Myocyte (in vitro differentiated cells): ENCODE data around the gene IFIT3. TPM values are rescaled to one million over a fixed set of nuclear protein-coding genes. Genes with fewer than 3 reads are reported as not detected.
A peak's percentile ranks its signal among the peaks of the same experiment; 100 is the strongest.
"Not testable (repeated sequence)": the region's sequence is repeated elsewhere in the genome, so short reads cannot be mapped to it uniquely, and the experiment has no call there.

Source experiments
- DNase-seq: peaks from one replicate; pipeline ENCODE4 v3.0.0-alpha.2; 2012; ENCODE audit warnings: low read depth
- total RNA-seq: library from RNA; depleted of rRNA; stranded (reverse); fragments of >200 nt; gene quantifications from 2 replicates; pipeline ENCODE4 v1.2.3, GENCODE V29; 2014

Gene IFIT3
- total RNA-seq, 1 donor from 2014 or later: 21.8 TPM

DNA sequence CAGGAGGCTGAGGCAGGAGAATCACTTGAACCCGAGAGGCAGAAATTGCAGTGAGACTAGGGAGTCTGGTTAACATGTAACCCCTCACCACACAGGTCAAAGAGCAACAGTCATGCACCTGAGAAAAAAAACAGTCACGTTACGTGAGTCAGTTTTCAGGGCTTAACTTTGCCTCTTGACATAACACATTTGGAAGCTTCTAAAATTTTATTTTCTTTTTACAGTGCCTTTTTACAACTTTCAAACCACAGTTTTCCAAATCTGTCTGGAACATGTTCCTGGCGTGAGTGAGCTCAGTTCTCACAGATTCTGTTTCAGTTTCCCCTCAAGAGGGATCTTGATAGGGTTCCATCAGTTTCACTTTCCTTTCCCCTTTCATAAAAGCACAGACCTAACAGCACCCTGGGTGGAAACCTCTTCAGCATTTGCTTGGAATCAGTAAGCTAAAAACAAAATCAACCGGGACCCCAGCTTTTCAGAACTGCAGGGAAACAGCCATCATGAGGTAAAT lies 4.4 kb downstream of the IFIT3 start:
- peak; percentile 60 for DNase-seq

DNA sequence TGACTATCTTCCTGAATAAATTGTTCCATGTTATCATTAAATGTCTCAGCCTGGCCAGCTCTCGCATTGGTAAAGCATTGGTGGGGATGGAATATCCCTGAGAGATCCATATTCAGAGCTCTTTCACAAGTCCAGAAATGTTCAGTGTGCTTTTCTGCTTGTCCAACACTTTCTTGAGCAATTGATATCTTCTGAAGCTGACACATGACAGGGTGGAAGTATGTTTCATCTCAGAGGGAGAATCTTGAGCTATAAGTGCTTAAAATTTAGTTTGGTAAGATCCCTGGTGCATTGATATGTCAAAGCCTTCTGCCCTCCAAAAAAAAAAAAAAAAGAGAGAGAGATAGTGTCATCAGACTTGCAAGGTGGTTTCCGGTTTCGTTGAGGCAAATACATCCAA lies 7.4 kb downstream of the IFIT3 start:
- DNase-seq: no peak

DNA sequence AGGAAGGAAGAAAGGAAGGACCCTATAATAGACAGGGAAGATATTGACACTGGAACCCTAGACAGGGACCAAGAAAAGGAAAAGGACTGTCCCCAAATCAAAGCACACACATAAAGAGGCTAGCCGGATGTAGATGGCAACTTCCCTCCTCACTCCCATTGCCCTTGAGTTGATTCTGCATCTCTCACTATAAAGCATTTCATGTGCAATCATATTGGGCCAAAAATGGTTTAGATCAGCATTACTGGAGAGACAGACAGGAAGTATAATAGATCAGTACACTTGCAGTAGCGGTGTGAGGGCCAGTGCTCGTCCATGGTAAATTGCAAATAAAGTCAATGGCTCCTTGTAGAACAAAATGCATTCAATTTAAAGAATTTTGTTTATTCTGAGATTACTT lies 8.4 kb downstream of the IFIT3 start:
- no peak for DNase-seq

DNA sequence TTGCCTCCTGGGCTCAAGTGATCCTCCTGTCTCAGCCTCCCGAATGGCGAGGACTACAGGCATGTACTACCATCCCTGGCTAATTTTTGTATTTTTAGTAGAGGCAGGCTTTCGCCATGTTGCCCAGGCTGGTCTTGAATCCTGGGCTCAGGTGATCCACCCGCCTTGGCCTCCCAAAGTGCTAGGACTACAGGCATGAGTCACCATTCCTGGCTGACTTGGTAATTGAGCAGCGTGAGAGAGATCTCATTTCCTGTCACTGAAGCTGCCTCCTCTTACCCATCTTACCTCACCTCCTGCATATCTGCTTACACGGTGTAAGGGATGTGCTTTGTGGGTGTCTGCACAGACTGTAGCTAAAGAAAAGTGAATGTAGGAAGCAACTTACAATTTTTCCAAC lies 9.7 kb downstream of the IFIT3 start:
- DNase-seq: peak; percentile 27

DNA sequence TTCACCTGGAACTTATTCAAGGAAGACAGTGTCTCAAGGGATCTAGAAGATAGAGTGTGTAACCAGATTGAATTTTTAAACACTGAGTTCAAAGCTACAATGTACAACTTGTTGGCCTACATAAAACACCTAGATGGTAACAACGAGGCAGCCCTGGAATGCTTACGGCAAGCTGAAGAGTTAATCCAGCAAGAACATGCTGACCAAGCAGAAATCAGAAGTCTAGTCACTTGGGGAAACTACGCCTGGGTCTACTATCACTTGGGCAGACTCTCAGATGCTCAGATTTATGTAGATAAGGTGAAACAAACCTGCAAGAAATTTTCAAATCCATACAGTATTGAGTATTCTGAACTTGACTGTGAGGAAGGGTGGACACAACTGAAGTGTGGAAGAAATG lies 10.9 kb downstream of the IFIT3 start:
- DNase-seq: no peak

DNA sequence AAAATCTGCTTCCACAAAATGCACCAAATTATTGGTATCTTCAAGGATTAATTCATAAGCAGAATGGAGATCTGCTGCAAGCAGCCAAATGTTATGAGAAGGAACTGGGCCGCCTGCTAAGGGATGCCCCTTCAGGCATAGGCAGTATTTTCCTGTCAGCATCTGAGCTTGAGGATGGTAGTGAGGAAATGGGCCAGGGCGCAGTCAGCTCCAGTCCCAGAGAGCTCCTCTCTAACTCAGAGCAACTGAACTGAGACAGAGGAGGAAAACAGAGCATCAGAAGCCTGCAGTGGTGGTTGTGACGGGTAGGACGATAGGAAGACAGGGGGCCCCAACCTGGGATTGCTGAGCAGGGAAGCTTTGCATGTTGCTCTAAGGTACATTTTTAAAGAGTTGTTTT lies 12.1 kb downstream of the IFIT3 start:
- no peak for DNase-seq

DNA sequence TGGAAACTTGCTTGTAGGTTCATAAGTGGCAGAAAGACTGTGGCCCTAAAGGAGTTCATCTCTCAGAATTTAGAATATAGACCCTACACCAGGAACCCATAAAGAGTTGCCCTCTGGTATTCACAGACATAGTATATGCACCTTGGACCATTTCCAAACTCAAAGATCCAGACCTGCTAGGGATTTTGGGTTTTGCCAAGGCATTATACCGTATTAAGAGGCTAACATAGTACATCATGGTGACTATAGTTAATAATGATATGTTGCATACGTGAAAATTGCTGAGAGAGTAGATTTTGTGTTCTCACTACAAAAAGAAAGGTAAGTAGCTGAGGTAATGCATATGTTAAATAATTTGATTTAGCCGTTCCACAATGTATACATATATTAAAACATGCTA lies 13.9 kb downstream of the IFIT3 start:
- no peak for DNase-seq

DNA sequence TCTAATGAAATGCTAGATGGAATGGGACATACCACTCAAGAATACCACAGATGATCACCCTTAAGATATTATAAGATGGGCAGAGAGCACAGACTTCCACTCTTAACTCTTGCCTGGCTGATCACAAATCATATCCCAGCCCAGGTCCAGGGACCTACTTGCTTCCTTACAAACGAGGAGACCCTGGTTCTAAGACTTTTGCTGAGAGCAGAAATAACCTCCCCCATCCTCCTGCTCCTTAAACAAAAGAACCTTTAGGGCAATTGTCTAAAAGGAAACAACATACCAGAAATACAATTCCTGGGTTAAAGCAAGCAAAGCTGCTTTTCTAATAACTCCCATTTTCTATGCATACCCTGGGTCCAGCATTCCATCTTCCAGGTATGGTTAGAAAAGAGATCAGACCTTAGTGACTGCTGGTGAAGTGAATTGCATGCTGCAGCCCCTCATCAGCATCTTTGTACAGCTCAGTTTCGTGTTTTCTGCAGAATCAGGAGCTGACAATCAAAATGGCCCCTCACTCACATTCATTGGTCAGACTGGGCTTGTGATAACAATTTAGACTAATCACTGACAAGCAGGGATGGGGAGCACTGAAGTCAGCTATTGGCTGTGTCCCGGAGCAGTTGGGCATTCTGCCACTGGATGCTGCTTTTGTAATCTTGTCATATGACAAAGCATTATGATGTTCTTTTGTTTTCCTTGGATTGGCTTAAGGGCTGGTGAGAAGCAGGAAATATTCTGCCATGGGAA lies 14.6 kb downstream of the IFIT3 start:
- DNase-seq: peak; percentile 77

DNA sequence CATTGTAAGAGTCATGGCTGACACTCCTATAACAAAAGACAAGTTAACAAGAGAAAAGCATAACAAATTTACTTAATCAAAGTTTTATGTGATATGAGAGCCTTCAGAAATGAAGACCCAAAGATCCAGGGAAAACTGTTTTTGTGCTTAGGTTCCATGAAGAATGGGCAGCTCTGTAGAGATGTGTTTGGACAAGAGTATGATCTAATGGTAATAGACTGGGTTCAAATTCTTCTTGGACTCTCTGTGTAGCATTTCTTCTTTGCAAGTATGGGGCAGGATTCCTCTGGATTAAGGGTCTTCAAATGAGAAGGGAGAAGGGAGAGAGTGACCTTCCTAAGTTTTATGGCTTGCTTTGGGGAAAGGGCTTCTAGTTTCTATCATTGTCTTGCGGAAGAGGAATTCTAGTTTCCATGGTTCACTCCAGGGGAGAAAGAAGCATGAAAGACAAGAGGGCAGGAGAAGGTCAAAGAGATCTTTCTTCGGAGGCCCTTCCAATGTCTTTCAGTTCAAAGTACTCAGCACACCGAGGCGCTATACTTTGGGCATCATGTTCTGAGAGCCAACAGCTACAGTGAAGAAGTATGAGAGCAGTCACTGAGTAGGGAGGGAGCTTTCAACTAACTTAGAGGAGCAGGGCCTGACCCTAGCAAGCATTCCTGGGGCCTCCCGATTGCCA lies 15.4 kb downstream of the IFIT3 start:
- no peak for DNase-seq

DNA sequence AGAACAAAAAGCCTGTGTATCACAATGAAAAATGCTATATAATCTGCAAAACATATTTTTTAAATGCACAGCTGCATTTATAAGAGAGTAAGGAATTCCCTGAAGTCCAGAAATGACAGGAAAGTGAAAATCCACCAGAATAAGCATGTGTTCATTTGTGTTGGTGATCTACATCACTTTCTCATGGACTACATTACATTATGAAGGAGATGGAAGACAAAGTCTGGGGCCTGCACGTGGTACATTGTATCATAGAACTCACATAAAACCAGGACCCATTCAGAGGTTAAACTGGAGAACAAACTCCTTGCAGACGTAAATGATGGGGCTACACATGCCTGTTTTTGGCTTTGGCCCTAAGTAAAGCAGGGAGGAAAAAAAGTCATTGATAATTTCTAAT lies 16.4 kb downstream of the IFIT3 start:
- no peak for DNase-seq

DNA sequence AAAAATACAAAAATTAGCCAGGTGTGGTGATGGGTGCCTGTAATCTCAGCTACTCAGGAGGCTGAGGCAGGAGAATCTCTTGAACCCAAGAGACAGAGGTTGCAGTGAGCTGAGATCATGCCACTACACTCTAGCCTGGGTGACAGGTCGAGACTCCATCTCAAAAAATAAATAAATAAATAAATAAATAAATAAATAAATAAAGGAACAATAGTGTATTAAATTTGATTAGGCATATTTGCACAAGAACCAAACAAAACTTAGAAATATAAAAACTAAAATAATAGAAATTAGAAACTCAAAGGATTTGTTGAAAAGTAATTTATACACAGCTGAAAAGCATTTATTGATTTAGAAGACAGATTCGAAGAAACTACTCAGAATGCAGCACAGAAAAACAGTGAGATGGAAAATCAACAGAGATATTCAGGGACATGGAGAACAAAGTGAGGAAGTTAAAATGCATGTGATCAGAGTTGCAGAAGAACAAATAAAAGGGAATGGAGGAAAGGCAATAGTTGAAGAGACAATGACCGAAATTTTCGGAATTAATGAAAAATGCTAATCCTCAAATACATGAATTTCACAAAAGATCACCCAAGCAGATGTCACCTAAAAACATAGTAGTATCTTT lies 17.7 kb downstream of the IFIT3 start:
- DNase-seq: no peak

DNA sequence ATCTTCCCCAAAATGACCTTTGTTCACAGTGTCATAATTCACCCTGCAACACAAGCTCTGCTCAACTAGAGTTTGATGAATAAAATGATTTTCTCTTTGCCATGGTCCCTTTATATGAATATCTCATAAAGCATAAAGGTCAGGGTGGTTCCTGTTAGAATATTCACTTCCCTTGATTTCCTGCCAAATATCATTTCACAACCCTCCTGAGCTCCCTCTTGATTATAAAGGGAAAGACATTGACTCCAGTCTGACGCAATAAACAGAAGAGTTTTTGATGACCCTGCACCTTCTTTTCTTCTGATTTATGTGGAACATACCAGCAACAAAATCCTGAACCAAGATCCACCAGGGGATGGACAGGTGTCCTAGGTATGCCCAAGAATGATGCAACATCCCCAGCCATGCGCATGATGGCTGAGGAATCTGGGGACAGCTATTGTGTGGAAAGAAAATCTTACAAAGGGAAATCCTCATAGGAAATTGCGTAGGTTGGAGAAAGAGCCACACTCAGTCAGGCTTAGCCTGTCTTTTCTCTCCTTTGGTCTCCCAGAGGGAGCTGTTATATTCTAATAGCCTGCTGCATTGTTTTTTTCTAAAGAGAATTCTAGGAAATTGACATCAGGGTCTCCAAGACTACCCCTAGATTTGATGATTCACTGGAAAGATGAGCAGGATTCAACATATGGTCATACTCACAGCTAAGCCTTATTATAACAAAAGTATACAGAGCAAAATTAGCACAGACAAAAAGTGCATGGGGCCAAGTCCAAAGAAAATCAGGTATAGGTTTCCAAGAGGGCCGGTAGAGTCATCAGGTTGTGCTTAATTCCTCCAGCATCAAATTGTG lies 18.8 kb downstream of the IFIT3 start:
- peak; percentile 24 for DNase-seq

DNA sequence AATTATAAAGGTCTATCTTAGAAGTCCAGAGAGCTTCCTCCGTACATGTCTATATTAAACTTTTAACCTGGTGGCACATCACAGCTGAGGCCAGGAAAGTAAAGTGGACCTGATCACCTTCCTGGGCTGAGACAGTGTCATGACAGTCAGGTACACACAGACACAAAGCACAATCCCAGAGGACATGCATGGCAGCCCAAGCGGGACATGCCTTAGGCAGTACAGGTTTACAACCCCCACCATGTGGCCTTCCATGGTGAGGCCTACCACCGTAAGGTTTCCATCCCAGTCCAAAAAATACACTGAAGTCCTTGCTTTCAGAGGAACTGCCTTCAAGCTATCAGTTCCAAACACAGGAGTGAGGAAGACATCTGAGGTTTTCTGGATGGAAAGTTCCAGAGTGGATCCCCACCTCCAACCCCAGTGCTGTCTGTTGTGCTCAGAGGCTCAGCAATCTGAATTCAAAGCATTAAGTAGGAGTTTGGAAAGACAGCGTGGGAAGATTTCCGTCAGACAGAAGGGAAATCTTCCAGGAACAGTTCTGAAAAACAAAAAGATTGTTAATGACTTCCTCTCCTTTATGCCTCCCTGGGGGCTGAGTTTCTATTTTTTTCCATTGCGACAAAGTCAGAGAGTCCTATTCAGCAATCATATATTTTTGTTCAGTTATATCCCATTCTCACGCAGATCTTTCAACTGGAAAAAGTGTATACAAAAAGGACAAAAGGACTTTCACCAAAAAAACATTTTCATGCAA lies 20.1 kb downstream of the IFIT3 start:
- no peak for DNase-seq

DNA sequence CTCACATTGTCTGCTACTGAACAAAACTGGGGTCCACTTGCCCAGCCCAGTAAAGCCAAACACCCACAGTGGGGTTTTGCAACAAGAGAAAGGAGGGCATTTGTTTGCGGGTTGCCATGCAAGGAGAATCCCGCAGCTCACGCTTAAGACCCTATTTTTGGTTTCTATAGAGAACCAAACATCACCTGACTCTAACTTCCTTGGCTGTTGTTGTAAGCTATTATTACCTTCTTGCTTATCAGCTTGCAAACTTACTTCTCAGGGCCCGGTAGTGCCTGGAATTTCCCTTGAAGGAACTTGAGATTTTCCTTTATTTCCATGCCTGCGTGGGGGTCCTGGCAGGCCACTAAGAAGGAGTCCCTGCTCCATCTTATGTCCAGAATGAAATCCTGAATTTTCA lies 20.7 kb downstream of the IFIT3 start:
- no peak for DNase-seq

DNA sequence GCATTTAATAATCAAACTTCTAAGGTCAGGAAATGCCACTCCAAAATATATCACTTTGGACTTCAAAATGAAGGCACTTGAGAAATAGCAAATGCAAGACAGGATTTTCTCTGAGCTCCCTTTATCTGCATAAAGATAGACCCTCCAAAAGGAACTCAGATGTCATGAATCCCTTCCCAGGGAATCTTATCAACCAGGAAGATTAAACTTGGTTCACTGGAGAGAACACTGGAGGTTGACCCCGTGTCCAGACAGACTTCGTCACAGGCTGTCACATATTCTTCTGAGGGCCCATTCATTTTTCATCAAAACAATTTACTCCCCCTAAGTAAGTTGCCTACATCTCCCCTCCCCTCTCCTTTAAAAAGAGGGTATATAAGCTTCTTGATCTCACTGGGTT lies 21.2 kb downstream of the IFIT3 start:
- DNase-seq: no peak

DNA sequence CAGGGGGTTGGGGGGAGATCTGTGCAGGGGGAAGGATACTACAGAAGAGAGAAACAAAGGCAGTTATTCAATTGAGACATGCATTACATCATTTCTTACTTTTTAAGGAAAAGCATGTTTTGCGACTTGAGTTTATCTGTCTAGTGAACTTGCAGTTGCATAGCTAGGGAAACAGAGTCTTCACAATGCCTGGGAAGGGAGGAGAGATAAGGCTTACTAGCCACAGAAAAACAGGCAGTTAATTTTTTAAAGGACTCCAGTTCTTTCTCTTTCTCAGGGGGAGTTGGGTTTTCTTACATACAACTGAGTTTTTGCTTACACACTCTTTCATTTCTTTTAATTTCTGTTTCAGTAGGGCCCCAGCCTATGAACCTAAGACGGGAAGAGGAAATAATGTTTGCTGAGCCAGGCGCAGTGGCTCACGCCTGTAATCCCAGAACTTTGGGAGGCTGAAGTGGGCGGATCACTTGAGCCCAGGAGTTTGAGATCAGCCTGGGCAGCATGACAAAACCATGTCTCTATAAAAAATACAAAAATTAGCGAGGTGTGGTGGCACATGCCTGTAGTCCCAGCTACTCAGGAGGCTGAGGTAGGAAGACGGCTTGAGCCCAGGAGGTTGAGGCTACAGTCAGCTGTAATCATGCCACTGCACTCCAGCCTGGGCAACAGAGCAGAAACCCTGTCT lies 23.0 kb downstream of the IFIT3 start:
- not testable (repeated sequence) for DNase-seq

DNA sequence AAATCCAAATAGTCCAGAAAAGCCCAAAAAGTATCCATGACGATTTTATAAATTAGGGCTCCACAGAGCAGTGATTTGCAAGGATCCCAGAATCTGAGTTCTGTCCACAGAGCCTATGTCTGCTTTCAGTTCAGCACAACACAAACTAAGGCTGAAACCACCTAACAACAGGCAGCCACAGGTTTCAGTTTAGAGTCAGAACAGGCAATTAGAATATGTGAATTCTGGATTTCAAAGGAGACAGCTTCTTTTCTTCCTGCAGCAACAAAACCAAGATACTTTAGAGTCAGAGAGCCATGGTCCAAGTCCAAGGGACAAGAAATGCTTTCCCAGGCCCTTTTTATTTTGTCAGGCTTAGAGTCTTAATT lies 23.6 kb downstream of the IFIT3 start:
- no peak for DNase-seq

DNA sequence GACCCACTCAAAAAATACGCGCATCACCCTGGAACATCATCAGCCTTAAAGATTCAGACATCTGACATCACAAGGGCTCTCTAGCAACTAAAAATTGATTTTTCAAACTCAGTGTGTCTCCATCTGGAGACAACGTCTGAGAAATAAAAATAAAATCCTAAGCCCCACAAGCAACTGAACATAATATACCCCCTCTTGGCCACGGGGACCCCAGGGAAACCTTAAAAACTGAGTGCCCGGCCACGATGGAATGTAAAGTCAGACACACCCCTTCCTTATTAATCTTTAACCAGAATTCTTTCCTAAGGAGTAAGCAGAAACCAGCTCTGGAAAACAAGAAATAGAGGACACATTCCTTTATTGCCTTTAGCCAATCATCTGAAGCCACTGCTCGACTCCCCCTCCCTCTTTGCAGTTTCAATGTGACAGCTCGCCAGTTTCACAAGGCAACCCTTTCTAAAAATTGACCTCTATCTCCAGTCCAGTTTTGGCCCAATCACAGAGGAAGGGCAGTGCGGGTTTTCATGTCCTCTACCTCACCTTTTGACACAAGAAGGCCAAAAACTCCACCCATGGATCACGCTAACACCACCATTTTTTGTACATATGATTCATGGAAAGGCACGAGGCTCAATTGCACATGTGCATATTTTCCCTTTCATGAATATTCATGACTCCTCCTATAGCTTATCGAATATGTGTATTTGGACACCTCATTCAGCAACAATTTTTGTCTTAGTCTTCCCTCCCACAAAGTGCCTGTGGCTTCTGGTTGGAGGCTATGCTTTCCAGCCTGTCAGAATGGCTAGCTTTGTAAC lies 24.2 kb downstream of the IFIT3 start:
- DNase-seq: peak; percentile 91

DNA sequence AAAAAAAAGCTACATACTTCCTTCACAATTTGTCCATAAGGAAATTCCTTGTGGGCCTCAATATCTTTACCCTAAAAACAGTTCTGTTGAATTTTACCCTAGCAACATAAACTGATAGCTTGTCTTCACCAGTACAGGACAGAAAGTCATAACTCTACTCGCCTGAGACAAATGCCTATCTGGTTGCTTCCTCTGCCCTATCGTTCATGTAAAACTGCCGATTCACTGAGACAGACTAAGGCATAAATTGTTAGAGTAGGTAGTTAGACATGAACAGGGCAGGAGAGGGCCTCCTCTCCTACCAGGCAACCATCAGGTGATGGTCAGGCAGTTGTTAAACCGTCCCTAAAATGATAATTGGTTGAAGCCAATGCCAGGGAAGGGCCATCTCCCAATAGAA lies 25.0 kb downstream of the IFIT3 start:
- no peak for DNase-seq
